Tibial artery (tissue), 4 donors: Measurements from ENCODE around the gene SLC7A1.

Source experiments
- DNase-seq, 2 donors: peaks; one replicate each; pipeline ENCODE4 v3.0.0-alpha.2; 2019
- H3K27ac ChIP-seq, 2 donors: fragments of 200-600 bp; sonication (generic) in 1 of 2; 1 replicate in 1 of 2; 2 replicates in 1 of 2; pipeline ENCODE4 v1.5.1; 2018 to 2019; ENCODE audit warnings: mild to moderate bottlenecking in 1 of 2
- H3K27me3 ChIP-seq, 2 donors: fragments of 200-600 bp; sonication (generic) in 1 of 2; one replicate each; pipeline versions ENCODE4 v1.5.1 to v1.6.0; 2016 to 2019
- H3K36me3 ChIP-seq, 3 donors: fragments of 200-600 bp; sonication (generic) in 2 of 3; one replicate each; pipeline ENCODE4 v1.5.1; 2016 to 2019; ENCODE audit warnings: mild to moderate bottlenecking in 2 of 3
- H3K4me1 ChIP-seq, 4 donors: fragments of 200-600 bp; sonication (generic) in 2 of 4; 1 replicate in 3 of 4; 2 replicates in 1 of 4; pipeline ENCODE4 v1.5.1; 2016 to 2019
- H3K4me3 ChIP-seq, 2 donors: fragments of 200-600 bp; sonication (generic) in 1 of 2; 1 replicate in 1 of 2; 2 replicates in 1 of 2; pipeline ENCODE4 v1.5.1; 2018 to 2019; ENCODE audit warnings: mild to moderate bottlenecking in 2 of 2
- H3K9me3 ChIP-seq, 3 donors: fragments of 200-600 bp; sonication (generic) in 1 of 3; one replicate each; pipeline ENCODE4 v1.5.1; 2016 to 2019
- intact Hi-C: fragments of 100-400 bp; cut with DNase I; formaldehyde crosslinking; loops from one replicate; pipeline ENCODE4 v1.15.0; 2023; ENCODE audit warnings: low total_unique reads
- TF ChIP-seq, protein P1 (sequence below), 2 experiments: fragments of 200-600 bp in 1 of 2; fragments of 450-650 bp in 1 of 2; IDR thresholded peaks; one replicate each; pipeline ENCODE4 v1.5.1; 2017 to 2019; ENCODE audit warnings: antibody characterized with exemption in 2 of 2, mild to moderate bottlenecking in 1 of 2, moderate library complexity in 1 of 2

Gene SLC7A1

DNA sequence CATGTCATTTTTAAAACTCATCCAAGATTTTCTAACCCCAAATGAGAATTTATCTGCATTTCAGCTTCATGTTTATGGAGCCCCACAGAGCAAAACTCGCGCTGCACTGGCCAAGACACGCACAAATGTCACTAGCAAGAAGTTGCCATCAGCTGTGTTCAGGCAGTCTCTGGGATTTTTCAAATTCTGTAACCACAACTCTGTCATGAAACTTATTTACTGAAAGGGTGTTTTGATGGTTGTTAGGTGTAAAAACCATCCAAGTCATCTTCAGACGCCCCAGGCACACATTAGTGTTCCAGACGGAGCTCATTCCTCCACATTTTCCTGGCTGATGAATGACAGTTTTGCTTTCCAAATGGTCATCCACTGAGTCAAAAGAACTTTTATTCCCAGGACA is 63.4 kb downstream of the SLC7A1 start:
- H3K36me3 ChIP-seq, result peaks cover 26 to 78% (median 47%) of the 10 kb centered on the region in 3 donors

DNA sequence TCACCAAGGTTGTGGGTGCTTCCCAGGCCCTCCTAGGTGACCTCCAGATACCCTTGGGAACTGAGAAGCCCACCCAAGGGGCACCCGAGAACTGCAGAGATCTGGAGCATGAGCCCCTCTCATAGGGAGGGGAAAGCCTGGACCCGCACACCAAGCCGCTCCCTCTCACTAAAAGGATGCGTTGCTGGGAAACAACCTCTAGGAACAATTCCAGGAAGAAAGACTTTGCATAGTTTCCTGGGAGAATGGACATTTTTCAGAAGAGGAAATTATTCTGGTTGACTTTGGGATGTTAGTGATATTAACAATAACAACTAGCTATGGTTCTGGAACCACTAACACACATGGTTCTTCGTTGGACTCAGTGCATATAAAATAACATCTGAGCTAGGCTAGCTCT is 64.6 kb downstream of the SLC7A1 start:
- H3K36me3 ChIP-seq, result peaks cover 26 to 87% (median 52%) of the 10 kb centered on the region in 3 donors
- no peak overlapping the region for H3K4me3 ChIP-seq
- no peaks in the 10 kb centered on the region for H3K27me3 ChIP-seq
- H3K9me3 ChIP-seq, result no peaks in the 10 kb centered on the region
- no peaks in the 10 kb centered on the region for H3K4me1 ChIP-seq
- intact Hi-C loops, result no loop called here
- H3K27ac ChIP-seq, result no peak overlapping the region
- TF ChIP-seq, protein P1, sequence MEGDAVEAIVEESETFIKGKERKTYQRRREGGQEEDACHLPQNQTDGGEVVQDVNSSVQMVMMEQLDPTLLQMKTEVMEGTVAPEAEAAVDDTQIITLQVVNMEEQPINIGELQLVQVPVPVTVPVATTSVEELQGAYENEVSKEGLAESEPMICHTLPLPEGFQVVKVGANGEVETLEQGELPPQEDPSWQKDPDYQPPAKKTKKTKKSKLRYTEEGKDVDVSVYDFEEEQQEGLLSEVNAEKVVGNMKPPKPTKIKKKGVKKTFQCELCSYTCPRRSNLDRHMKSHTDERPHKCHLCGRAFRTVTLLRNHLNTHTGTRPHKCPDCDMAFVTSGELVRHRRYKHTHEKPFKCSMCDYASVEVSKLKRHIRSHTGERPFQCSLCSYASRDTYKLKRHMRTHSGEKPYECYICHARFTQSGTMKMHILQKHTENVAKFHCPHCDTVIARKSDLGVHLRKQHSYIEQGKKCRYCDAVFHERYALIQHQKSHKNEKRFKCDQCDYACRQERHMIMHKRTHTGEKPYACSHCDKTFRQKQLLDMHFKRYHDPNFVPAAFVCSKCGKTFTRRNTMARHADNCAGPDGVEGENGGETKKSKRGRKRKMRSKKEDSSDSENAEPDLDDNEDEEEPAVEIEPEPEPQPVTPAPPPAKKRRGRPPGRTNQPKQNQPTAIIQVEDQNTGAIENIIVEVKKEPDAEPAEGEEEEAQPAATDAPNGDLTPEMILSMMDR (IDR thresholded peaks at IDR 0.05), result no peak
- peak in 1 of 2 donors; percentile 39 for DNase-seq

More for the DNA sequence above, 63.4 kb downstream of the SLC7A1 start:
- intact Hi-C loops, result no loop called here
- TF ChIP-seq, protein P1 (IDR thresholded peaks at IDR 0.05), result no peak
- Histone ChIP-seq H3K4me1 (no peaks in the 10 kb centered on the region), H3K9me3 (no peaks in the 10 kb centered on the region), H3K4me3 (no peak overlapping the region), H3K27ac (no peak overlapping the region), H3K27me3 (no peaks in the 10 kb centered on the region)
- no peak for DNase-seq

DNA sequence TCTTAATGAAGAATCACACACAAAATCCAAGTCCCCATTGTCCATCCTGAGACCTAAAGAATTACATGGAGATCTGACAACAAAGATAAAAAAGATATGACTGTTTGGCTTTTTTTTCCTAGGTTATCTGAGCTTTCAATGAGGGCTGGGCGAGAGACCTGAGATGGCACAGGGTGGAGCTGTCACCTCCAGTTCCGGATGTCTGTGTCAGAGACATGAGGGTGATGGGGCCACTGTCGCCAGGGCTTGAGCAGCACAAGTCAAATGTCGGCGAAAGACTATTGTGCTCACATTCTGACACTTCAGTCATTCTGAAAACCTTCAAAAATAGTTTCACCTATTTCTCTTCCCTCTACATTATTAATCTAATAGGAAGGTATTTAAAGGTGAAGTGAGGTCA is 65.7 kb downstream of the SLC7A1 start:
- no peak overlapping the region for H3K27ac ChIP-seq
- peak in 1 of 2 donors; percentile 34 for DNase-seq
- peaks cover 26 to 88% (median 47%) of the 10 kb centered on the region in 3 donors for H3K36me3 ChIP-seq
- intact Hi-C loops, result loop anchor here (10.0 kb wide), 1 partner anchor 55 kb away; no protein-coding TSS in a partner anchor
- no peak overlapping the region for H3K4me3 ChIP-seq
- H3K4me1 ChIP-seq, result no peaks in the 10 kb centered on the region
- TF ChIP-seq, protein P1 (IDR thresholded peaks at IDR 0.05), result no peak
- no peaks in the 10 kb centered on the region for H3K27me3 ChIP-seq
- no peaks in the 10 kb centered on the region for H3K9me3 ChIP-seq

DNA sequence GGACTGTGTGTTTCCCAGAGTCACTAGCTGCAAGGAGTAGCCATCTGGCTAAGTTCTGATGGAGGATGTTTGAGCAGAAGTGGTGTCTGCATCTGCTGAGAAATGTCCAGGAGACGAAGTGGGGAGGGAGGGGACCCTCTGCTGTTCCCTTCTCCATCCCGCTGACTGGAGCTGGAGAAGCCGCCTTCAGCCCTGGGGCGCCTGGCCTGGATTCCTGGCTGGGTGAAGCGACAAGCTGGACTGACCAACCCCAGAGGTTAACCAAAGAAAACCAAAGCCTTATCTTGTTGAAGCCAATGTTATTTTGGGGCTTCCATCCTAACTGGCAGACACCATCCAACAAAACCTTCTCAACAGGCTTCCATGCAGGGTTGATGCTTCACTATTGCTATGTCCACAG is 67.6 kb downstream of the SLC7A1 start:
- H3K36me3 ChIP-seq, result peaks cover 27 to 96% (median 57%) of the 10 kb centered on the region in 3 donors
- TF ChIP-seq, protein P1 (IDR thresholded peaks at IDR 0.05), result no peak

DNA sequence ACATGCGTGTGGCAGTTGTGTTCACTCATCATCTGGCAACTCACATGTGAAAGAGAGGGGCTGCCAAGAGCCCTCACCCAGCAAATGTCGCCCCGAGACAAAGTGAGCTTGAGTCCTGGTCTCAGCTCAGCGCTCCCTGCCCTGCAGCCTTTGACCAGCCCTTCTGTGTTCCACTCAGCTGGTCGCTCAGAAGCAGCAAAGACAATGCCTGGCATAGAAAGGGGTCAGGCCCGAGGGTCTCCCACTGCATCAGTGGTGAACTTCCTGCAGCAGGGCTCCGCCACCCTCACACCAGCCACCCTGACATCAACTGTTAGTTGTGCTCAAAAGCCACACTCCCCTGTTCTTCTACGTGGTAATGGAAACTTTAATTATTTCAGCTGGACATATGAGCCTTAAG is 68.0 kb downstream of the SLC7A1 start:
- Histone ChIP-seq H3K27ac (no peak overlapping the region), H3K4me3 (no peak overlapping the region), H3K36me3 (peaks cover 25 to 96% (median 55%) of the 10 kb centered on the region in 3 donors), H3K4me1 (peaks cover 0 to 7% (median 0%) of the 10 kb centered on the region in 4 donors), H3K9me3 (no peaks in the 10 kb centered on the region), H3K27me3 (no peaks in the 10 kb centered on the region)
- intact Hi-C loops, result loop anchor here (10.0 kb wide), 1 partner anchor 57 kb away; no protein-coding TSS in a partner anchor
- TF ChIP-seq, protein P1 (IDR thresholded peaks at IDR 0.05), result no peak
- DNase-seq, result peak in 1 of 2 donors; percentile 51

More for the DNA sequence above, 67.6 kb downstream of the SLC7A1 start:
- DNase-seq, result peak in 1 of 2 donors; percentile 49
- H3K4me1 ChIP-seq, result peaks cover 0 to 3% (median 0%) of the 10 kb centered on the region in 4 donors
- H3K4me3 ChIP-seq, result no peak overlapping the region
- intact Hi-C loops, result loop anchor here (10.0 kb wide), 1 partner anchor 57 kb away; no protein-coding TSS in a partner anchor
- no peak overlapping the region for H3K27ac ChIP-seq
- H3K27me3 ChIP-seq, result no peaks in the 10 kb centered on the region
- no peaks in the 10 kb centered on the region for H3K9me3 ChIP-seq
